Thymus (tissue), 11 donors: ENCODE results near the gene TRIP10. TPM values are rescaled to one million over a fixed set of nuclear protein-coding genes. Genes with fewer than 3 reads are reported as not detected.

Experiments used
- DNase-seq, 9 donors: peaks; one replicate each; pipeline ENCODE4 v3.0.0-alpha.2; 2013; ENCODE audit warnings: low spot score in 9 of 9, low read depth in 6 of 9, missing footprints in 1 of 9
- H3K27ac ChIP-seq, 2 donors: one replicate each; pipeline ENCODE4 v1.5.1; 2013; ENCODE audit warnings: control low read depth in 1 of 2, low read depth in 1 of 2, low read length in 1 of 2, mild to moderate bottlenecking in 1 of 2, moderate library complexity in 1 of 2
- H3K27me3 ChIP-seq, 2 donors: one replicate each; pipeline ENCODE4 v1.5.1; 2013; ENCODE audit warnings: low read length in 1 of 2; ENCODE audit not compliant: control insufficient read depth in 2 of 2, insufficient read depth in 1 of 2
- H3K36me3 ChIP-seq, 2 donors: one replicate each; pipeline ENCODE4 v1.5.1; 2013; ENCODE audit warnings: low read length in 1 of 2, mild to moderate bottlenecking in 1 of 2, moderate library complexity in 1 of 2; ENCODE audit not compliant: control insufficient read depth in 2 of 2, insufficient read depth in 2 of 2
- H3K4me1 ChIP-seq, 2 donors: one replicate each; pipeline ENCODE4 v1.5.1; 2013; ENCODE audit warnings: low read length in 2 of 2; ENCODE audit not compliant: control insufficient read depth in 2 of 2, insufficient read depth in 2 of 2
- H3K4me3 ChIP-seq, 2 donors: one replicate each; pipeline ENCODE4 v1.5.1; 2013; ENCODE audit warnings: low read length in 2 of 2, control low read depth in 1 of 2, mild to moderate bottlenecking in 1 of 2
- H3K9me3 ChIP-seq, 2 donors: one replicate each; pipeline ENCODE4 v1.5.1; 2013; ENCODE audit warnings: low read length in 1 of 2, mild to moderate bottlenecking in 1 of 2; ENCODE audit not compliant: control insufficient read depth in 2 of 2, insufficient read depth in 1 of 2
- WGBS: extraction: QIAGEN DNeasy Blood & Tissue Kit; methylation state at CpG from one replicate; pipeline ENCODE4 v1.1.7; 2013; 5-methylcytosine and 5-hydroxymethylcytosine counted together
- polyA plus RNA-seq: library from polyadenylated mRNA; stranded (reverse); fragments of 200-250 nt; gene quantifications from one replicate; pipeline ENCODE4 v1.2.3, GENCODE V29; 2013
- total RNA-seq: library from RNA; stranded (reverse); fragments of 120-200 nt; gene quantifications from one replicate; pipeline ENCODE4 v1.2.4, GENCODE V29; 2013
- donor health status: healthy.

The TRIP10 gene
- total and polyA plus RNA-seq, 2 donors = 11.2 to 52.2 TPM

DNA sequence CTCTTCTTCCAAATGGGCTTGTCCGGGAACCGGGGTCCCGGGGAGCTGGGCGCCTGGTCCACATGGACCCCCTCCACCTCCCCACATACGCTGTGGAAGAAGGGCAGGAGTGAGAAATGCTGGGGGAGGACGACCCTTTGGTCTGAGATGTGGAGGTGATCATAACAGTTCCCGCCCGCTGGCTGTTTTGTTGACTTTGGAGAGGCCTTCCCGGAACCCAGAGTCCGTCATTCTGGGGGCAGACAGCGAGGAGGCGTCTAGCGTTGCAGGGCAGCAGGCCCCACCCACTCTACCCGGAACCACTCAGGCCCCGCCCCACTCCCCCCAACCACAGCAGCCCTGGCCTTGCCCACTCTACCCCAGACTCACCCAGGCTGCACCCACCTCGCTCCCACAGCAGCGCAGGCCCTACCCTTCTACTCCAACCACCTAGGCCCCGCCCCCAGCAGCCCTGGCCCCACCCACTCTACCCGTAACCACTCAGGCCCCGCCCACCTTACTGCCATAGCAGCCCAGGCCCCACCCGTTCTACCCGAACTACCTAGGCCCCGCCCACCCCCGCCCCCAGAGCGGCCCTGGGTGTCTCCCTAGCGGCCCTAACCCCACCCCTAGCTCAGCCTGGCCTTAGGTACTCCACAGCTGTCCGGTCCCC lies 9.2 kb upstream of the TRIP10 start:
- Histone ChIP-seq H3K27me3 (no peaks in the 10 kb centered on the region), H3K27ac (peak overlapping the region in 1 of 2 donors; percentile 61), H3K9me3 (no peaks in the 10 kb centered on the region), H3K4me3 (no peak overlapping the region), H3K36me3 (peaks cover 15 to 40% of the 10 kb centered on the region in 2 donors), H3K4me1 (no peaks in the 10 kb centered on the region)
- DNase-seq = peak in 1 of 9 donors; percentile 18
- 94% methylated on average over 27 of the region's 27 CpGs for WGBS

DNA sequence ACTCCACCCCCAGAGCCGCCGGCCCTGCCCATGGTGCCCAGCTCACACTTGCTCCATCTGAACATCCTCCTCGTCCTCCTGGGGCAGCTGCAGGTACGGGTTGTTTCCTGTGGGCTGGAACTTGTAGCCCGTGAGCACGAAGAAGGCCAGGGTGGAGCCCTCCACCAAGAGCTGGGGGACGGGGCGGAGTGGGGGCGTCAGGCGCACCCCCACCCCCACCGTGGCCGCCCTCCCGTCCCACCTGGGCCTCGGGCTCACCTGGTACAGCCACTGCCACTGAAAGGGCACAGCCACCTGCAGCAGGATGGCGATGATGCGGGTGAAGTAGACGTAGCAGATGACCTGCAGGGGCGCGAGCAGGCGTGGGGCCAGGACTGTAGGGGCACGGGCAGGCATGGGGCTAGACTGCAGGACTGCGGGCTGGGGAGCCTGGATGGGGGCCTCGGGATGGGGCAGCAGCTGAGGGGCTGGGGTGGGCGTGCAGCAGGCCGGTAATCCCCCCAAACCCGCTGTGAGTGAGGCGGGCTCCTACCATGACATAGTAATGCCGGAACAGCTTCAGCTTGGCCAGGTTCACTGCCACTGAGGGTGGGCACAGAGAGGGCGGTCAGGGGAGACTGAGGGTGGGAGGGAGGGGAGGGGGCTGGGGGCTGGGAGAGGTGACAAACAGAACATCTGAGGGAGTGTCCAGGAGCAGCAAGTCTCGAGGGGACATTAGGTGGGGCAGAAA lies 8.4 kb upstream of the TRIP10 start:
- H3K4me3 ChIP-seq = no peak overlapping the region
- peaks cover 15 to 40% of the 10 kb centered on the region in 2 donors for H3K36me3 ChIP-seq
- H3K27me3 ChIP-seq = no peaks in the 10 kb centered on the region
- peaks cover under 1 to 7% of the 10 kb centered on the region in 2 donors for H3K4me1 ChIP-seq
- WGBS = 95% methylated on average over 30 of the region's 30 CpGs
- no peak for DNase-seq
- H3K9me3 ChIP-seq = no peaks in the 10 kb centered on the region
- peak overlapping the region in 1 of 2 donors; percentile 8 for H3K27ac ChIP-seq

DNA sequence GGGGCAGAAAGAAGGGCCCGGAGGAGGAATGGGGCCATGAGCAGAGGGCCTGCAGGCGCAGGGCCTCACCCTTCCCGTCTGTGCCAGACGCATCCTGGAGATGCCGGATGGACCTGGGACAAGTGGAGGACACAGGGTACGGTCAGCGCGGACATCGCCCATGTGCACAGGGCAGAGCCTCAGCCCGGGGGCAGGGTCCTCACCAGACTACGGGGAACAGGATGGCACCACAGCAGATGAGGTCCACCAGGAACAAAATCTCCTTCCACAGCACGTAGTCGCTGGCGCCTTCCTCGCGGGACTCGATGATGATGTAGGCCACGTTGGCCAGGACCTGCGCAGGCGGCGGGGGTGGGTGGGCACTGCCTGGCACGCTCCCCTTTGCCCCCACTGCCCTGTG lies 7.7 kb upstream of the TRIP10 start:
- no peak overlapping the region for H3K4me3 ChIP-seq
- H3K4me1 ChIP-seq = peaks cover 2 to 14% of the 10 kb centered on the region in 2 donors
- no peak for DNase-seq
- peaks cover 15 to 40% of the 10 kb centered on the region in 2 donors for H3K36me3 ChIP-seq
- H3K27ac ChIP-seq = no peak overlapping the region
- WGBS = 94% methylated on average over 22 of the region's 22 CpGs
- peaks cover 0 to under 1% of the 10 kb centered on the region in 2 donors for H3K9me3 ChIP-seq
- H3K27me3 ChIP-seq = no peaks in the 10 kb centered on the region

DNA sequence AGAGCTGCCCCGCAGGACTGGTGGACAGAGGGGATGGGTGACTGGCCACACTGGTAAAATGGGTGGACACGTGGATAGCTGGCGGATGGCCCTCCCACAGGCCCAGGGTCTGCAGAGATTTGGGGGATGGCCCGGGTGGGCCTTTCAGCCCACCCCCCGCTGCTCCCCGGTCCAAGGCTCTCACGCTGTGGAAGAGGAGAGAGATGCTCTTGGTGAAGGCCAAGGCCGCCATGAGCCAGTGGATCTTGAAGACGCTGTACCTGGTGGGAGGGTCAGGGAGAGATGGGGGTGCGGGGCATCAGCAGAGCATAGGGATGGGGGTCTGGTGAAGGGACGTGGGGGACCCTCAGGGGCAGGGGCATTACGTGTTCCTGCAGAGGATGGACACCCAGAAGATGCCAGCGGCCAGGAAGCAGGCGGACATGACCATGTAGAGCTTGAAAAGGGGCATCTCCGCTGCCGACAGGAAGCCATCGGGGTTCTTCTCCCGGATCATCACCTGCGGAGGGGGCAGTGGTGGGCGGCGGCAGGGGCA lies 6.6 kb upstream of the TRIP10 start:
- Histone ChIP-seq H3K9me3 (peaks cover 0 to 2% of the 10 kb centered on the region in 2 donors), H3K36me3 (peaks cover 15 to 40% of the 10 kb centered on the region in 2 donors), H3K4me1 (peaks cover 3 to 17% of the 10 kb centered on the region in 2 donors), H3K4me3 (no peak overlapping the region), H3K27me3 (no peaks in the 10 kb centered on the region), H3K27ac (no peak overlapping the region)
- no peak for DNase-seq
- 95% methylated on average over 21 of the region's 21 CpGs for WGBS

DNA sequence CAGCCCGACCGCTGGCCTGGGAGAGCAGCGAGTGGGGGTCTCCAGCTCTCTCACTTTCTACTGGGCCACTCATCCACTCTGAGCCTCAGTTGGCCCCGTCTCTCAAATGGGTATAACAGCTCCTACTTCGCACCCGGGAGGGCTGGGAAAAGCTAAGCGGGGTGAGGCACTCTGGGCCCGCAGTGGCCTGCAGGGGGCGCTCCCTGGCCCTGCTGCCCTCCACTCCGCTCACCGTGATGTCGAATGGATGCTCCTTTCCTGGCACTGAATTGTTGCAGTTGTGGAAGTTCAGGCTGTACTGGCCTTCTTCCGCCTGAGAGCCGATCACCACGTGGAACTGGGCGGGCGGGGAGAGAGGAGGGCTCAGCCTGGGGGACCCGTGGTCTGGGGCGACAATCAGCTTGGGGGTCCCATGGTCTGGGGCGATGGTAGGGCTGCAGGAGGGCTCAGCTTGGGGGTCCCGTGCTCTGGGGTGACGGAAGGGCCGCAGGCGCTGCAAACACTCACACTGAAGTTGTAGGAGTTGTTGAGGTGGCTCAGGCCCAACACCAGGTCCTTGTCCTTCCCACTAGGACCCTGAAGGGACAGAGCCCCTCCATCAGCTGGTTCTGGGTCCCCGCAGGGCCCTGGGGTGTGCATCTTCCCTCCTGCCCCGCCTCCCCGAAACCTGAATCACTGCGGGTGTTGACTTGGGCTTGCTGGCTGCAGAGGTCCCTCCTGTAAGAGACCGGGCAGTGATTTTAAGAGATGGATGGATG lies 6.0 kb upstream of the TRIP10 start:
- Histone ChIP-seq H3K27me3 (no peaks in the 10 kb centered on the region), H3K27ac (no peak overlapping the region), H3K36me3 (peaks cover 15 to 40% of the 10 kb centered on the region in 2 donors), H3K4me1 (peaks cover 10 to 24% of the 10 kb centered on the region in 2 donors), H3K4me3 (no peak overlapping the region), H3K9me3 (peaks cover 0 to 2% of the 10 kb centered on the region in 2 donors)
- no peak for DNase-seq
- WGBS = 97% methylated on average over 29 of the region's 29 CpGs

DNA sequence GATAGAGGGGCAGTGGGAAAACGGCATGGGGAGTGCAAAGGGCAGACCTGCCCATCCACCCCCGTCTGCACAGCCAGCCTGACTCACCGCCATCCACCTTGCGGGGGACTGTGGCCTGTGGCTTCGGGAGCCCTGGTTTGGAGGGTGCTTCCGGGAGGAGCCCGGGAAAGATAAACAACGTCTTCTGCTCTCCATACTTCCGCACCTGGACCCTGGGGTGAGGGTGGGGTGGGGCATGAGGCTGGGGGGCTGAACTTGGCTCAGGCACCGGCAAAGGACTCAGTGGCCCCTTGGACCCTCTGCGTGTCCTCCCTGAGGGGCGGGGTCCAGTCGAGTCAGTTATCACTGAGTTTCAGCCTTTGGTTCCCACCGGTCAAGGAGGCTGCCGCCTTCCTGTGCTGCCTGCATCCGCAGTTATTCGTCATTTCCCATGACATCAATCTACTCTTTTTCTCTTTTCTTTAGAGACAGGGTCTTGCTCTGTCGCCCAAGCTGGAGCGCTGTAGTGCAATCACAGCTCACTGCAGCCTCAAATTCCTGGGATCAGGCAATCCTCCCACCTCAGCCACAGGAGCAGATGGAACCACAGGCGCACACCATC lies 5.3 kb upstream of the TRIP10 start:
- DNase-seq = no peak
- H3K27ac ChIP-seq = no peak overlapping the region
- H3K36me3 ChIP-seq = peaks cover 15 to 40% of the 10 kb centered on the region in 2 donors
- WGBS = 93% methylated on average over 20 of the region's 20 CpGs
- H3K9me3 ChIP-seq = peaks cover 0 to 2% of the 10 kb centered on the region in 2 donors
- no peak overlapping the region for H3K4me3 ChIP-seq
- peaks cover 17 to 31% of the 10 kb centered on the region in 2 donors for H3K4me1 ChIP-seq
- no peaks in the 10 kb centered on the region for H3K27me3 ChIP-seq

DNA sequence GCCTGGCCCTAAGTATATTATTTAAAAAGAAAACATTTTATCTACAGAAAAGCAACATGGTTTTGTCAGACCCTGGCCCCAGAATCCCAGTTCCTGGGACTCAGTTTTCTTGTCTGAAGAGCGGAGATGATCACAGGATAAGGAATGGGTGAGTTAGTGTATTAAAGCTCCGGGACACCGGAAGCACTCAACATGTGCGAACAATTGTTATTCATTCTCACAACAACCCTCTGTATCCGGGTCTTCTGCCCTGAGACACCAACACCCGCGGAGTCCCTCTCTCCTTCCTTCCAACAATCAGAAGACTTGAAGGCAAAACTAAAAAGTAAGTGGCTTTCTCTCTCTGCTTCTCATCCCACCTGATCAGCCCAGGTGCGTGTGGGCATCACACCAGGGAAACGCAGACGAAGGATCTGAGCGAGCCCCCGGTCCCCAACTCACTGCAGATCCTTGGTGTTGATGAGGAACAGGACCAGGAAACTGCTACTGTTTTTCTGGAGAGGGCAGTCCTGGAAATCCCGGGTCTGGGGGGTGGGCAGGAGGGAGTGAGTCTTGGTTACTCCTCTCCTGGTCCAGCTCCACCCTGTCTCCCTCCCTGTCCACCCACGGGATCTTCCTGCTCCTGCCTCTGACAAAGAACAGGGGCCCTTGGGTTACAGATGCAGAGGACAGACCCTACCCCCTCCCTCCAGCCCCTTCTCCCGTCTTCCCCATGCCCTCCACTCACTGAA lies 4.1 kb upstream of the TRIP10 start:
- DNase-seq = no peak
- Histone ChIP-seq H3K36me3 (peaks cover 15 to 37% of the 10 kb centered on the region in 2 donors), H3K27ac (peak overlapping the region in 1 of 2 donors; percentile 96), H3K4me3 (peak overlapping the region in 1 of 2 donors; percentile 12), H3K4me1 (peaks cover 21 to 40% of the 10 kb centered on the region in 2 donors), H3K27me3 (peaks cover 8% of the 10 kb centered on the region in 2 donors), H3K9me3 (peaks cover 0 to 7% of the 10 kb centered on the region in 2 donors)
- WGBS = 96% methylated on average over 15 of the region's 15 CpGs
